Measurements from ENCODE around the gene TLX2. TPM values are rescaled to one million over a fixed set of nuclear protein-coding genes. Genes with fewer than 3 reads are reported as not detected.
A peak's percentile ranks its signal among the peaks of the same experiment; 100 is the strongest.

TLX2 gene
- total RNA-seq, 1 donor from 2014 or later, result not detected

DNA sequence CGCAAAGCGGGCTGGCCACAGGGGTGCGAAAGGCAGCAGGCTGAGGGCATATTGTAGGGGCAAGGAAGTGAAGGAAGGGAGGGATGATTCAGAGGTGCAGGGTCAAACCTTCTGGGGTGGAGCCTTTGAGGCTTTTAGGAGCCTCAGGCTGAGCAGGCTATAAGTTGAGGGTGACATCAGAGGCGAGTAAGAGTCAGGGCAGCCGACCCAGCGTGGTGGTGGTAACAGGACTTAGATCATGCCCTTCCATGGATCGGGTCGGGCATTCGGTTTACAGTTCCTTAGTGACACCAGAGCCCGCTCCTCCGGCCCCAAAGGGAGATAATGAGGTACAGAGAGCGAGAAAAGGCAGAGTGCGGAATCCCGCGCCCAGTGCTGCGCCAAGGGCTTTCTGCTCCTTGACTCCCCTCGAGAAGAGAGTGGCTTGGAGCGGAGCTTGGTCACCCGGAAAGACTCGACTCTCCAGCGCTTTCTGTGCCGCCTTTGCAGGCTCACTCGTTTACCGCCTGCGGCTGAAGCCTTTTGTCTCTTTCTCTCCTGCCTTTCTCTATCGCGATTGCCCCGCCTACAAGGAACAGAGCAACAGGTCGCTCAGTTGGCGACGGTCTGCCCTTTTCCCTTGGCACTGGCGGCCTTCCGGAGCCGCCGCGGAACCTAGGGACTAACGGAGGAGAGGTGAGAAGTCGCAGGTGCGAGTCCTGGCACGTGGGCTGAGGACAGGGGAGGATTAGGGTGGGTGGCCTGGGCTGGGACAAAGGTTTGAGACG, 15.6 kb upstream of the TLX2 start:
- no peak for DNase-seq (ENCODE audit: low read depth)
- TF ChIP-seq, protein P1, sequence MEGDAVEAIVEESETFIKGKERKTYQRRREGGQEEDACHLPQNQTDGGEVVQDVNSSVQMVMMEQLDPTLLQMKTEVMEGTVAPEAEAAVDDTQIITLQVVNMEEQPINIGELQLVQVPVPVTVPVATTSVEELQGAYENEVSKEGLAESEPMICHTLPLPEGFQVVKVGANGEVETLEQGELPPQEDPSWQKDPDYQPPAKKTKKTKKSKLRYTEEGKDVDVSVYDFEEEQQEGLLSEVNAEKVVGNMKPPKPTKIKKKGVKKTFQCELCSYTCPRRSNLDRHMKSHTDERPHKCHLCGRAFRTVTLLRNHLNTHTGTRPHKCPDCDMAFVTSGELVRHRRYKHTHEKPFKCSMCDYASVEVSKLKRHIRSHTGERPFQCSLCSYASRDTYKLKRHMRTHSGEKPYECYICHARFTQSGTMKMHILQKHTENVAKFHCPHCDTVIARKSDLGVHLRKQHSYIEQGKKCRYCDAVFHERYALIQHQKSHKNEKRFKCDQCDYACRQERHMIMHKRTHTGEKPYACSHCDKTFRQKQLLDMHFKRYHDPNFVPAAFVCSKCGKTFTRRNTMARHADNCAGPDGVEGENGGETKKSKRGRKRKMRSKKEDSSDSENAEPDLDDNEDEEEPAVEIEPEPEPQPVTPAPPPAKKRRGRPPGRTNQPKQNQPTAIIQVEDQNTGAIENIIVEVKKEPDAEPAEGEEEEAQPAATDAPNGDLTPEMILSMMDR (conservative IDR thresholded peaks at IDR 0.05; ENCODE audit: low read depth, low read length), result no peak
- H3K4me3 ChIP-seq (ENCODE audit: low read depth, low read length), result peak overlapping the region; percentile 47

DNA sequence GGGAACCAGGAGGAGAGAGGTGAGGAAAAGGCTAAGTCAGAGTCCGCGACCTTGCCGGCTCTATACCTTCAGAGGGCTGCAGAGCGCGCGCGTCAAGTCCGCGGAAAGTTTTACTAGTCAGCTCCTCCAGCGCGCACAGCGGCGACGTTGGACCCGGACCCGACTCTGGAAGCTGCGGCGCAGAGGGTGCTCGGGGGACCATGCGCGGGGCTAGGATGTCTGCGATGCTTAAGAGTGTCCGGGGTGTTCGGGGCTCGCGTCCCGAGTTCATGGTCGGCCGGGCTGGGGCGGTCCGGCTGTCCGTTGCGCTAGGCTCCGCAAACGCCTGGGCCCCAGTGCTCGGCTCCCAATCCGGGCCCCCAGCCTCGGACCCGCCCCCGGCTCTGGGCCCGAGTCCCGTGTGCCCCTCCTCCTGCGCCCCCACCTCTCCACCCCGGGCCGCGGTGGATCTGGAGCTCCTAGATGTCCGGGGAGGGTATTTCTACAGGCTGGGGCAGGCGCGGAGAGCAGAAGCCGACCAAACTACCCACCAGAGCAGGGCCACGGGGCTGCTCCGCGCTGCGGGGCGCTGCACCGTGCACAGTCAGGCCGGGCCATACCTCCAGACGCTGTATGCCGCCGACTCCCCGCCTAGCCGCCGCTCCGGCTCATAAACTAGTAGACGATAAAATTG, 14.8 kb upstream of the TLX2 start, which contains the start of gene LBX2:
Gene LBX2, minus strand, starts transcription at position 337 of the 673 bp plus-strand sequence. Its CDS starts 66 bp downstream, at position 271.
- no peak for DNase-seq (ENCODE audit: low read depth)
- TF ChIP-seq, protein P1 (conservative IDR thresholded peaks at IDR 0.05; ENCODE audit: low read depth, low read length), result no peak
- peak within 1 kb of the TSS; percentile 47 for H3K4me3 ChIP-seq (ENCODE audit: low read depth, low read length)

DNA sequence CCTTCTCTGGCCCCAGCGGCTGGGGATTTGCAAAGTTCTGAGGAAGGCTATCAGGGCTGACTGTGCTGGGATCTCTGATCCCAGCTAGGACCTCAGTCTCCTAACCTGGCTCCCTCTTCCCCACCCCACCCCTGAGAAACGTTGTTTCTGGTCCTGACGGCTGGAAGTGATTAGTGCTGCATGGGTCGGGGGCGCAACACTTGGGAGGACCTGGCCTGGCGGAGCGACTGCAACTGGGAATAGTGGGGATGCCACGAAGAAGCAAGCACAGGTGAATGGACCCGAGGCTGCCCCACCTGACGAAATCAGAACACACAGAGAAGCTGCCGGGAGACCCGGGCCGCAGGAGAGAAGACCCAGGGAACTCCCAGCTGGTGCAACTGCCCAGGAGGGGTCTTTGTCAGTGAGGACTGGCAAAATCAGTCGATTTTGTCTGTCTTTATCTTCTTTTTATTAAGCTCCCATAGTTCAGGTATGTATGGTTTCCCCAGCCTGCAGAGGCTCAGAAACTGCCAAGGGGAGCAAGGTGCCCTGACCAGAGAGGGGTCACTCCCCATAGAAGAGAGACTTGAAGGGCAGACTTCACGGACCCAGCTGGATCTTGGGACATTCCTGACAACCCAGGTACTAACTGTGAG, 14.2 kb upstream of the TLX2 start:
- no peak for DNase-seq (ENCODE audit: low read depth)
- TF ChIP-seq, protein P1 (conservative IDR thresholded peaks at IDR 0.05; ENCODE audit: low read depth, low read length), result no peak
- peak overlapping the region; percentile 47 for H3K4me3 ChIP-seq (ENCODE audit: low read depth, low read length)

DNA sequence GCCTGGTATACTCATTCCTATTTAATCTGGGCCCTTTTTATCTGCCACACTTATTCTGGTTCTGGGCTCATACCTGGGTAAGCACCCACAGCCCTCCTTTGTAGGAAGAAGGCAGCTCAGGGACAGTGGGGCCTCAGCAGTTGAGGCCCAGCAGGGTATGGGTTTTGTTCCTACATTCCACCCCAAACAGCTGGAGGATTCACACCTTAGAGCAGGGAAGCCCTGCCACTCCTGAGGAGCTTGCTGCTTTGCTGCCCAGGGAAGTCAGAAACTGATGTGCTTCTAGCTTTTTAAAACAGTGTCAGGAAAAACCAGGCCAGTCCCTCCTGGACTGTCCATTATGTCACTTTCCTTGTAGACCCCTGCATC, 13.7 kb upstream of the TLX2 start:
- TF ChIP-seq, protein P1 (conservative IDR thresholded peaks at IDR 0.05; ENCODE audit: low read depth, low read length), result no peak
- no peak overlapping the region for H3K4me3 ChIP-seq (ENCODE audit: low read depth, low read length)
- no peak for DNase-seq (ENCODE audit: low read depth)

DNA sequence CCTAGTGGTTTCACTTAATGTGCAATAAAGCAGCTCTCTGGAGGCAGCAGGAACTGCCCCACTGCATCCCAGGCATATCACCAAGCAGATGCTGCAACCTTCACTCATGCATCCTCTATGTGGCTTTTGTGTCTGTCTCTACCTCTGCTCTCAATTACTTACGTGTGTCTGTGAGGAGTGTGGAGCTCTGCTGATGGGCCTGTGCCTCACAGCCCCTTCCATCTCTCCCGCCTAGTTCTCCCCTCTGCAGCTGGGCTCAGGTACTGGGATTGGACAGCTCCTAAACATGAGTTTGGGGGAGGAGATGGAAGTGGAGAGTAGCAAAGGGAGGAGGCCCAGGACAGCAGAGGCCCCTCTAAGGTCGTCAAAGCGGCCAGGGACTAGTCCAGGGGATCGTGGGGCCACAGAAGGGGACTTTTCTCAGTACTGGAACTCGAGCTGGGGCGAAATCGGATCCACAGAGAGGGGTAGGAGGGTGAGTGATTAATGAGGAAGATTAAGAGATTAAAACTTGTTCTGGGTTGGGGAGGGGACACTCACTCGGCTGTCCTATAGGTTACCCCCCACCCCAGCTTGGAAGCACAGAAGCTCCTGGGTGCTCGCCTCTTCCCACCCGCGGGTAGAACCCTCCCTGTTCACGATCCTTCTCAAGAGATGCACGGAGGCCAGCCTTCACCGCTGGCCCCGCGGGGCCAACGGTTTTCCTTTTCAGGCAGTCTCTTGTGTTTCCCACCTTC, 12.7 kb upstream of the TLX2 start:
- DNase-seq (ENCODE audit: low read depth), result no peak
- H3K4me3 ChIP-seq (ENCODE audit: low read depth, low read length), result peak overlapping the region; percentile 94
- TF ChIP-seq, protein P1 (conservative IDR thresholded peaks at IDR 0.05; ENCODE audit: low read depth, low read length), result no peak

DNA sequence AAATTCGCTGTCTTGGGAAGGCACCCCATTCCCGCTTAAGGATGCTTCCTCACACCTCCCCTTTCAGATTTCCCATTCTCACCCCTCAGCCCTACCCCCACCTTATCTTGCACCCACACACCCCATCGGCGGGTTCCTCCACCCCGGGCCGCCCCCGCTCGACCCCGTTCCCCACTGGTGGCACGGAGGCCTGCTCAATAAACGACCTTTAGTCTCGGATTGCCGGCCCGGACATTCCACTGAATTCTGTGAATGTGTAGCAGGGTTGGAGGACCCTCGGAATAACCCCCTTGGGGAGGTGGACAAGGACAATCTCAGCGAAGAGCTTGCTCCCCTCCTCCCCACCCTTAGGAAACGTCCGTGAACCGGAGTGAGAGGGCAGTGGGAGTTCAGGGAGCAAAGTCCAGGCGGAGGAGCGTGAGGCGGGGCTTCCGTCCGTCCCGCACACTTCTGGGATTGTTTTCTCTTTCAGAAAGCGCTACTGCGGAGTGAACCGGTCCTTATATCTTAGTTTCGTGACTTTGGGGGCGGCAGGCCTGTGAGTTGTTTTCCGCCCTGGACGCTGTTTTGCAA, 12.0 kb upstream of the TLX2 start:
- no peak for DNase-seq (ENCODE audit: low read depth)
- TF ChIP-seq, protein P1 (conservative IDR thresholded peaks at IDR 0.05; ENCODE audit: low read depth, low read length), result no peak
- peak overlapping the region; percentile 94 for H3K4me3 ChIP-seq (ENCODE audit: low read depth, low read length)
